ENCODE measurements around the gene USP30. TPM values are rescaled to one million over a fixed set of nuclear protein-coding genes. Genes with fewer than 3 reads are reported as not detected.

USP30 gene
- total RNA-seq, 1 experiment from 2014 or later: 12.4 TPM

DNA sequence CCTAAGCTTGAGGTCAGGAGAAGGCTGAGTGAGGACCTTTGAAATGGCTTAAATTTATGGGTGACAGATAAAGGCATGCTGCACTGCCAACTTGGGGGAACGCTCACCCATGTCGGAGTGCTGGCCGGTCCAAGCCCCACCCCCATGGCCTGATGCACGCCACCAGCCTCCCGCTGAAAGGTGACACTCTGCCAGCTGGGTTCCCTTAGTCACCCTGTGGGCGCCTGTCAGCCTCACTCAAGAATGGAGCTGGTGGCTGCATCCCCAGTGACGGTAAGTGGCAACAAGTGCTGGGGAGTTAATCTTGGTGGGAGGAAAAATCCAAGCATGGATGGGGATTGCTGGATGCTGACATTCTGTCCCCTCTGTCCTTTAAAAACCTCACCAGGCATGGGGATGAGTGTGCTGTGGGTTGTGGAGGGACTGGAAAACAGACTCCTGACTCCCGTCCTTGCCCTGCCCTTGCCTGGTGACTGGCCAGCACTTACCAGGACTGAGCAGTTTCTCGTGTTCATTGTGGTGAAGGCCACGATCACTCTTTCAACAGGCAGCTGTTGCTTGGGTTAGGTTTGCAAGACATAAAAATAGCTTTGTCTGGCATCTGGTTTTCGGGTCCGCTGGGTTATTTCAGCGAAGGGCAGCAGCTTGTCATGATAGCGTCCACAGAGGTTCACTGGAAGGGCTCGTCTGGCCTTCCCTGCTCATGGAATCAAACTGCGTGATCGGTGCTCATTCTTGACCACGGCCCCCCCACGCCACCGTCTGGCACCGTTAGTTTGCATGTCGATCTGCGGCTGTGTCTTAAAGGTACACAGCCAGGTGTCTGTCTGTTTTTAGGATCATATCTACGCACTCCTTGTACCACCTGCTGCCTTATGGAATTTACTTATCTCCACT lies 79.0 kb downstream of the USP30 start:
- intact Hi-C loops (cut with micrococcal nuclease; ENCODE audit: unreplicated experiment): no loop called here
- TF ChIP-seq, protein P1, sequence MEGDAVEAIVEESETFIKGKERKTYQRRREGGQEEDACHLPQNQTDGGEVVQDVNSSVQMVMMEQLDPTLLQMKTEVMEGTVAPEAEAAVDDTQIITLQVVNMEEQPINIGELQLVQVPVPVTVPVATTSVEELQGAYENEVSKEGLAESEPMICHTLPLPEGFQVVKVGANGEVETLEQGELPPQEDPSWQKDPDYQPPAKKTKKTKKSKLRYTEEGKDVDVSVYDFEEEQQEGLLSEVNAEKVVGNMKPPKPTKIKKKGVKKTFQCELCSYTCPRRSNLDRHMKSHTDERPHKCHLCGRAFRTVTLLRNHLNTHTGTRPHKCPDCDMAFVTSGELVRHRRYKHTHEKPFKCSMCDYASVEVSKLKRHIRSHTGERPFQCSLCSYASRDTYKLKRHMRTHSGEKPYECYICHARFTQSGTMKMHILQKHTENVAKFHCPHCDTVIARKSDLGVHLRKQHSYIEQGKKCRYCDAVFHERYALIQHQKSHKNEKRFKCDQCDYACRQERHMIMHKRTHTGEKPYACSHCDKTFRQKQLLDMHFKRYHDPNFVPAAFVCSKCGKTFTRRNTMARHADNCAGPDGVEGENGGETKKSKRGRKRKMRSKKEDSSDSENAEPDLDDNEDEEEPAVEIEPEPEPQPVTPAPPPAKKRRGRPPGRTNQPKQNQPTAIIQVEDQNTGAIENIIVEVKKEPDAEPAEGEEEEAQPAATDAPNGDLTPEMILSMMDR (conservative IDR thresholded peaks at IDR 0.05; ENCODE audit: low read depth, low read length): no peak
- no peak for TF ChIP-seq EZH2 (IDR thresholded peaks at IDR 0.05; ENCODE audit: borderline replicate concordance, low read depth, low read length, poor library complexity, severe bottlenecking)
- DNase-seq (ENCODE audit: low spot score): no peak
- BruUV-seq (replicated peaks): no TSS peak
- H3K4me1 ChIP-seq (ENCODE audit: insufficient read depth, low read length, poor library complexity, severe bottlenecking): no peaks in the 10 kb centered on the region
- H3K4me3 ChIP-seq (ENCODE audit: low read depth, low read length, poor library complexity, severe bottlenecking): no peak overlapping the region
- H3K27ac ChIP-seq (ENCODE audit: low read depth, low read length, poor library complexity, severe bottlenecking): no peak overlapping the region
- no peaks in the 10 kb centered on the region for H3K27me3 ChIP-seq (replicated peaks; ENCODE audit: insufficient read depth, low read depth, low read length, poor library complexity)
- CTCF ChIA-PET: no interaction called here
- H3K9me3 ChIP-seq (ENCODE audit: low read depth, low read length, poor library complexity, severe bottlenecking): peaks cover 4% of the 10 kb centered on the region
- POLR2A ChIA-PET (ENCODE audit: low non-redundant PET): no interaction called here
- H3K36me3 ChIP-seq (ENCODE audit: insufficient read depth, low read length, poor library complexity, severe bottlenecking): no peaks in the 10 kb centered on the region

DNA sequence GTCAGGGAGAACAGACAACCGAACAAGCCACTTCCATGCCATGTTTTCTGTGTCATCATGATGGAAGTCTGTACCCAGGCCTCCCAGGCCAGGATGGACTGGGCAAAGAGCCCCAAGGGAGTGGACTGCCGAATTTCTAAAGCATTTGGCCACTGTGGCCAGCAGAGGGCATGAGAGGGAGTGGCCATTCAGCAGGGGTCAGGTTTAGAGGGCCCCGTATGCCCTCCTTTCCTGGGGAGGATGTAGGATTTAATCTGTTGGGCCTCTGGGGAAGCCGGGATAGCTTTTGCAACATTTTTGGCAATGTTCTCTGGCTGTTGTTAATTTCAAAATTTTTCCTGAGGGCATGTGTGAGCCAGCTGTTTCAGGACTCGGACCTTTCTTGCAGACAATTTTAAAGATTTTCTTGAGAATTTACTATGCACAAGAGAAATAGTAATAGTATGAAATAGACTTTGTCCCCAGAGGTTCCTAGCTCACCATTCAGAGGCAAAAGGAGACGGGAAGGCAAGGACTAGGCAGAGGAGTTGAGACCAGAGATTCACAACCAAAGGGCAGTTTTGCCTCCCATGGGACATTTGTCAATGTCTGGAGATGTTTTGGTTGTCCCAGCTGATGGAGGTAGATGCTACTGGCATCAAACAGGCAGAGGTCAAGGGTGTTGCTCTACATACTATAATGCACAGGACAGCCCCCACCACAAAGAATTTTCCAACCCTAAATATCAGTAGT lies 82.0 kb downstream of the USP30 start:
- no peaks in the 10 kb centered on the region for H3K4me1 ChIP-seq (ENCODE audit: insufficient read depth, low read length, poor library complexity, severe bottlenecking)
- H3K9me3 ChIP-seq (ENCODE audit: low read depth, low read length, poor library complexity, severe bottlenecking): peaks cover 8% of the 10 kb centered on the region
- intact Hi-C loops (cut with micrococcal nuclease; ENCODE audit: unreplicated experiment): no loop called here
- no peak for TF ChIP-seq EZH2 (IDR thresholded peaks at IDR 0.05; ENCODE audit: borderline replicate concordance, low read depth, low read length, poor library complexity, severe bottlenecking)
- TF ChIP-seq, protein P1 (conservative IDR thresholded peaks at IDR 0.05; ENCODE audit: low read depth, low read length): peak; percentile 41
- ChIA-PET POLR2A (ENCODE audit: low non-redundant PET) (no interaction called here), CTCF (no interaction called here)
- H3K4me3 ChIP-seq (ENCODE audit: low read depth, low read length, poor library complexity, severe bottlenecking): no peak overlapping the region
- no peak for DNase-seq (ENCODE audit: low spot score)
- no peak overlapping the region for H3K27ac ChIP-seq (ENCODE audit: low read depth, low read length, poor library complexity, severe bottlenecking)
- no TSS peak for BruUV-seq (replicated peaks)
- no peaks in the 10 kb centered on the region for H3K27me3 ChIP-seq (replicated peaks; ENCODE audit: insufficient read depth, low read depth, low read length, poor library complexity)
- no peaks in the 10 kb centered on the region for H3K36me3 ChIP-seq (ENCODE audit: insufficient read depth, low read length, poor library complexity, severe bottlenecking)

DNA sequence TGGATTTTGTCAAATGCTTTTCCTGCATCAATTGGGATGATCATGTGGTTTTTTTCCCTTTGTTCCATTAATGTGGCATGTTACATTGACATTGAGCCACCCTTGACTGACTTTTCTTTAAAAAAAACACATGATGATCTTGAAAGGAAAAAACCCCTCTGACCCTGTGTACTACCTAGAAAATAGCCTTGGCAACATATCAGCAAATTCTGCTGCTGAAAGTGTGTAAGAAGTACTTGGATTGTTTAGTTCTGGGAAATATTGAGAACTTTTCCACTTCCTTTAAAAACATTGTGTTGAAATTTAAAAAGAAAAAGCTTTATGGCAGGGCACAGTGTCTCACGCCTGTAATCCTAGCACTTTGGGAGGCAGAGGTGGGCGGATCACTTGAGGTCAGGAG lies 84.7 kb downstream of the USP30 start:
- TF ChIP-seq EZH2 (IDR thresholded peaks at IDR 0.05; ENCODE audit: borderline replicate concordance, low read depth, low read length, poor library complexity, severe bottlenecking): no peak
- TF ChIP-seq, protein P1 (conservative IDR thresholded peaks at IDR 0.05; ENCODE audit: low read depth, low read length): no peak
- H3K36me3 ChIP-seq (ENCODE audit: insufficient read depth, low read length, poor library complexity, severe bottlenecking): no peaks in the 10 kb centered on the region
- no peak overlapping the region for H3K27ac ChIP-seq (ENCODE audit: low read depth, low read length, poor library complexity, severe bottlenecking)
- peaks cover 8% of the 10 kb centered on the region for H3K9me3 ChIP-seq (ENCODE audit: low read depth, low read length, poor library complexity, severe bottlenecking)
- POLR2A ChIA-PET (ENCODE audit: low non-redundant PET): no interaction called here
- CTCF ChIA-PET: no interaction called here
- DNase-seq (ENCODE audit: low spot score): no peak
- intact Hi-C loops (cut with micrococcal nuclease; ENCODE audit: unreplicated experiment): no loop called here
- BruUV-seq (replicated peaks): no TSS peak
- H3K27me3 ChIP-seq (replicated peaks; ENCODE audit: insufficient read depth, low read depth, low read length, poor library complexity): no peaks in the 10 kb centered on the region
- H3K4me3 ChIP-seq (ENCODE audit: low read depth, low read length, poor library complexity, severe bottlenecking): no peak overlapping the region
- H3K4me1 ChIP-seq (ENCODE audit: insufficient read depth, low read length, poor library complexity, severe bottlenecking): no peaks in the 10 kb centered on the region

Other genes starting within 250 kb of the USP30 start
- gene SSH1, start 195.0 kb upstream of the USP30 start, total RNA-seq (2021): 36.1 and 39.0 TPM in 2 replicates
- not detected in 2 replicates for gene DAO, start 172.5 kb upstream of the USP30 start, total RNA-seq (2021)
- not detected in 2 replicates for gene SVOP, start 31.5 kb upstream of the USP30 start, total RNA-seq (2021)
- 40.6 and 44.5 TPM in 2 replicates for gene ALKBH2, start 40.9 kb downstream of the USP30 start, total RNA-seq (2021)
- 53.2 and 58.5 TPM in 2 replicates for gene UNG, start 45.0 kb downstream of the USP30 start, total RNA-seq (2021)
- gene ACACB, start 64.0 kb downstream of the USP30 start, total RNA-seq (2021): 8.2 and 10.1 TPM in 2 replicates

Measured in A673 (cell line).